ENCODE data around the gene SMCO2.

DNA sequence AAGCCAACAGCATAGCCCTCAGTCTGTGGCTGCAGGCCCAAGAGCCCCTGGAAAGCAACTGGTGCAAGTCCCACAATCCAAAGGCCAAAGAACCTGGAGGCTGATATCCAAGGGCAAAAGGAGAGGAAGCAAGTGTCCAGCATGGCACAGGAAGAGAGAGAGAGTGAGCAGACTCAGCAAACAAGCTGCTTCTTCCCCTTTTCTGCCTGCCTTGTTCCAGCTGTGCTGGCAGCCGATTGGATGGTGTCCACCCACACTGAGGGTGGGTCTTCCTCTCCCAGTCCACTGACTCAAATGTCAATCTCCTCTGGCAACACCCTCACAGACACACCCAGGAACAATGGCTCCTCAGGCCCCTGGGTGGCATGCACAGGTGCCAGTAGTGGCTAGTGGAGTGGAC, 33.5 kb downstream of the SMCO2 start:
- TF ChIP-seq ZNF274 (IDR thresholded peaks at IDR 0.05; ENCODE audit: low read depth, low read length), result no peak
- TF ChIP-seq YY1 (IDR thresholded peaks at IDR 0.05; ENCODE audit: insufficient read depth, insufficient read length), result no peak
- no peak for TF ChIP-seq SUZ12 (IDR thresholded peaks at IDR 0.05; ENCODE audit: extremely low read depth, insufficient read depth, insufficient read length)
